Measurements from ENCODE around the gene NOCT.
A peak's percentile ranks its signal among the peaks of the same experiment; 100 is the strongest.

The NOCT gene, protein sequence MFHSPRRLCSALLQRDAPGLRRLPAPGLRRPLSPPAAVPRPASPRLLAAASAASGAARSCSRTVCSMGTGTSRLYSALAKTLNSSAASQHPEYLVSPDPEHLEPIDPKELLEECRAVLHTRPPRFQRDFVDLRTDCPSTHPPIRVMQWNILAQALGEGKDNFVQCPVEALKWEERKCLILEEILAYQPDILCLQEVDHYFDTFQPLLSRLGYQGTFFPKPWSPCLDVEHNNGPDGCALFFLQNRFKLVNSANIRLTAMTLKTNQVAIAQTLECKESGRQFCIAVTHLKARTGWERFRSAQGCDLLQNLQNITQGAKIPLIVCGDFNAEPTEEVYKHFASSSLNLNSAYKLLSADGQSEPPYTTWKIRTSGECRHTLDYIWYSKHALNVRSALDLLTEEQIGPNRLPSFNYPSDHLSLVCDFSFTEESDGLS

DNA sequence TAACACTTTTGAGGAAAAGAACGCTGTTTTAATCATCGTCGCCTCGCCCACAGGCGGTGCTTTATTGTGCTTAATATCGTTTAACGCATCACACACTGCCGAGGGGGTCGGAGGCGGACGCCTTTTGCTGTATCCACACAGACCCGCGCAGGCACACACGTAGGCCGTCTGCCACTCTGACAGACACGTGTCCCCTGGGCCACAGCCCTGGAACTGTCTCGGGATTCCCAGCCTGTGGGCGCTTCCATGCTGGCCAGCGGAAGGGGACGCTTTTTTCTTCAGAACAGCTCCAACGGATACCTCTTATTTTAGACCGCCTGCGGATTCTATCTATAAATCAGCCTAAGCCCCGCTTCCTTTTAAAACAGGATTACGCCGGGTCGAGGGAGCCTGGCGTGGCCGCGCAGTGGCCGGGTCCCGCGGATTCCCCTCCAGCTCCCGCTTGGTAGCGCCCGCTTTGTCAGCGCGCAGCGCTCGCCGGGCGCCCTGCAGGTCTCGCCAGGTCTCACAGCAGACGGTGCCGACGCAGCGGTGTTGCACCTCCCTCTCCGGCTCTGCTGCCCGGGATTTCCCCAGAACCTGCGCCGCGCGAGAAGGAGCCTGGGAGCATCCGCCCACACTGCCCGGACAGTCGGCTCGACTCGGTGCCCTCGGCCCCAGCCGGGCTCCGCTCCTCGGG is at the start of gene NOCT:
TSS of gene NOCT (plus strand) at position 513 of the 679 bp plus-strand sequence. CDS start 201 bp downstream, outside the sequence.
- Mint-ChIP-seq H3K4me3 (peak within 1 kb of the TSS; percentile 86), H3K27me3 (ENCODE audit: low read depth) (no peaks in the 10 kb centered on the region), H3K9me3 (no peaks in the 10 kb centered on the region), H3K4me1 (ENCODE audit: low read depth) (peaks cover 28% of the 10 kb centered on the region), H3K27ac (peak within 1 kb of the TSS; percentile 87), H3K36me3 (ENCODE audit: low read depth) (peaks cover 9% of the 10 kb centered on the region)

- Mint-ChIP-seq H3K9me3 (no peaks in the 10 kb centered on the region), H3K4me1 (ENCODE audit: low read depth) (no peaks in the 10 kb centered on the region), H3K36me3 (ENCODE audit: low read depth) (no peaks in the 10 kb centered on the region), H3K27me3 (ENCODE audit: low read depth) (no peaks in the 10 kb centered on the region), H3K27ac (no peak overlapping the region), H3K4me3 (no peak overlapping the region)
These were observed 48.3 kb upstream of the NOCT start for GRCh38 chr4:138967313-138967712.

- Mint-ChIP-seq H3K9me3 (no peaks in the 10 kb centered on the region), H3K27ac (no peak overlapping the region), H3K36me3 (ENCODE audit: low read depth) (no peaks in the 10 kb centered on the region), H3K4me3 (no peak overlapping the region), H3K4me1 (ENCODE audit: low read depth) (no peaks in the 10 kb centered on the region), H3K27me3 (ENCODE audit: low read depth) (no peaks in the 10 kb centered on the region)
These were observed 42.4 kb upstream of the NOCT start for GRCh38 chr4:138972956-138973801.

DNA sequence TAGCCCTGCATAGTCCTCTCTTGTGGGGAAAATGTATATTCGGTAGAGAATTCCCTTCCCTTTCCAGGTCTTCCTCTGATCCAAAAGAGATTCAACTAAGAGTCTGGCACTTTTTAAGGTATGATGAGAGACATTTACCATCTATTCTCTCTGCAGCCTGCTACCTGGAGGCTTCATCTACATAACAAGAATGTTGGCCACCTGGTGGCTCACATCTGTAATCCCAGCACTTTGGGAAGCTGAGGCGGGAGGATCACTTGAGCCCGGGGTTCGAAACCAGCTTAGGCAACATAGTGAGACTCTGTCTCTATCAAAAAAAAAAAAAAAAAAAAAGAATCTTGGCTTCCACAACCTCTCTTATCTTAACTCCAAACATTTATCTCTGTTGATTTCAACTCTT is 40.4 kb upstream of the NOCT start:
- H3K27ac Mint-ChIP-seq: no peak overlapping the region
- H3K9me3 Mint-ChIP-seq: no peaks in the 10 kb centered on the region
- H3K36me3 Mint-ChIP-seq (ENCODE audit: low read depth): no peaks in the 10 kb centered on the region
- H3K4me3 Mint-ChIP-seq: no peak overlapping the region
- no peaks in the 10 kb centered on the region for H3K4me1 Mint-ChIP-seq (ENCODE audit: low read depth)
- no peaks in the 10 kb centered on the region for H3K27me3 Mint-ChIP-seq (ENCODE audit: low read depth)

GRCh38 chr4:138976526-138976925 is 39.1 kb upstream of the NOCT start:
- Mint-ChIP-seq H3K36me3 (ENCODE audit: low read depth) (no peaks in the 10 kb centered on the region), H3K27me3 (ENCODE audit: low read depth) (no peaks in the 10 kb centered on the region), H3K27ac (no peak overlapping the region), H3K9me3 (no peaks in the 10 kb centered on the region), H3K4me1 (ENCODE audit: low read depth) (no peaks in the 10 kb centered on the region), H3K4me3 (no peak overlapping the region)

- Mint-ChIP-seq H3K36me3 (ENCODE audit: low read depth) (no peaks in the 10 kb centered on the region), H3K9me3 (no peaks in the 10 kb centered on the region), H3K4me1 (ENCODE audit: low read depth) (no peaks in the 10 kb centered on the region), H3K4me3 (no peak overlapping the region), H3K27ac (no peak overlapping the region), H3K27me3 (ENCODE audit: low read depth) (no peaks in the 10 kb centered on the region)
These were observed 38.1 kb upstream of the NOCT start for GRCh38 chr4:138977524-138977923.

GRCh38 chr4:138978028-138978585 is 37.5 kb upstream of the NOCT start:
- Mint-ChIP-seq H3K27me3 (ENCODE audit: low read depth) (no peaks in the 10 kb centered on the region), H3K4me1 (ENCODE audit: low read depth) (no peaks in the 10 kb centered on the region), H3K27ac (no peak overlapping the region), H3K36me3 (ENCODE audit: low read depth) (no peaks in the 10 kb centered on the region), H3K4me3 (no peak overlapping the region), H3K9me3 (no peaks in the 10 kb centered on the region)

- H3K4me3 Mint-ChIP-seq: no peak overlapping the region
- no peak overlapping the region for H3K27ac Mint-ChIP-seq
- no peaks in the 10 kb centered on the region for H3K4me1 Mint-ChIP-seq (ENCODE audit: low read depth)
- no peaks in the 10 kb centered on the region for H3K36me3 Mint-ChIP-seq (ENCODE audit: low read depth)
- no peaks in the 10 kb centered on the region for H3K27me3 Mint-ChIP-seq (ENCODE audit: low read depth)
- no peaks in the 10 kb centered on the region for H3K9me3 Mint-ChIP-seq
These were observed 37.0 kb upstream of the NOCT start for GRCh38 chr4:138978600-138978999.

DNA sequence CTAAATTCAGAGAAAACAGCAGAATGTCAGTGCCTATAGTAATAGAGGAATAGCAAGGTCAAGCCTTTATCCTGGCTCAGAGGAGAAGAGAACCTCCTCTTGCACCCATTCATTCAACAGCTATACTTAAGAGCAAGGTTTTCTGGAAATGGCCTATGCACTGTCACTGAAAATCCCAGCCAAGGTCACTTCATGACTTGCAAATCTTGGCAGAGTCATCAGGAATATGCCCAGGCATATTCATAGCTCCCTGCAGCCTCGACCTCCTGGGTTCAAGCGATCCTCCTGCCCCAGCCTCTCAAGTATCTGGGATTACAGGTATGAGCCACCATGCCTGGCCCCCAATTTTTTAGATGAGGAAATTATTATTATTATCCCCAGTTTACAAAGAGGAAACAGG is 35.8 kb upstream of the NOCT start:
- Mint-ChIP-seq H3K27ac (no peak overlapping the region), H3K36me3 (ENCODE audit: low read depth) (no peaks in the 10 kb centered on the region), H3K27me3 (ENCODE audit: low read depth) (no peaks in the 10 kb centered on the region), H3K9me3 (no peaks in the 10 kb centered on the region), H3K4me3 (no peak overlapping the region), H3K4me1 (ENCODE audit: low read depth) (no peaks in the 10 kb centered on the region)

- no peaks in the 10 kb centered on the region for H3K4me1 Mint-ChIP-seq (ENCODE audit: low read depth)
- H3K27me3 Mint-ChIP-seq (ENCODE audit: low read depth): no peaks in the 10 kb centered on the region
- H3K4me3 Mint-ChIP-seq: no peak overlapping the region
- H3K9me3 Mint-ChIP-seq: no peaks in the 10 kb centered on the region
- H3K36me3 Mint-ChIP-seq (ENCODE audit: low read depth): no peaks in the 10 kb centered on the region
- no peak overlapping the region for H3K27ac Mint-ChIP-seq
These were observed 33.6 kb upstream of the NOCT start for GRCh38 chr4:138981930-138982390.

GRCh38 chr4:138982754-138983153 is 32.8 kb upstream of the NOCT start:
- H3K27me3 Mint-ChIP-seq (ENCODE audit: low read depth): no peaks in the 10 kb centered on the region
- no peaks in the 10 kb centered on the region for H3K9me3 Mint-ChIP-seq
- no peak overlapping the region for H3K27ac Mint-ChIP-seq
- H3K4me1 Mint-ChIP-seq (ENCODE audit: low read depth): no peaks in the 10 kb centered on the region
- no peak overlapping the region for H3K4me3 Mint-ChIP-seq
- H3K36me3 Mint-ChIP-seq (ENCODE audit: low read depth): no peaks in the 10 kb centered on the region

DNA sequence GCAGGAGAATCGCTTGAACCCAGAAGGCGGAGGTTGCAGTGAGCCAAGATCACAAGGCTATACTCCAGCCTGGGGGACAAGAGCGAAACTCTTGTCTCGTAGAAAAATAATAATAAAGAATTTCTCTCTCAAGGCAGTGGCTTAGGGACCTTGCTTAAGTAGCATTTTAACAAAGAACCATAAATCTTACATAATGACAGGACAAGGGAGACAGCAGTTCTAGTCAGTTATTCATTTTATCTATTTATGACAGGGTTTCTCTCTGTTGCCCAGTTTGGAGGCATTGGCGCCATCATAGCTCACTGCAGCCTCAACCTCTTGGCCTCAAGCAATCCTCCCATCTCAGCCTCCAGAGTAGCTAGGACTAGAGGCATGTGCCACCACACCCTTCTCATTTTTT is 31.9 kb upstream of the NOCT start:
- no peaks in the 10 kb centered on the region for H3K4me1 Mint-ChIP-seq (ENCODE audit: low read depth)
- no peak overlapping the region for H3K27ac Mint-ChIP-seq
- no peaks in the 10 kb centered on the region for H3K27me3 Mint-ChIP-seq (ENCODE audit: low read depth)

DNA sequence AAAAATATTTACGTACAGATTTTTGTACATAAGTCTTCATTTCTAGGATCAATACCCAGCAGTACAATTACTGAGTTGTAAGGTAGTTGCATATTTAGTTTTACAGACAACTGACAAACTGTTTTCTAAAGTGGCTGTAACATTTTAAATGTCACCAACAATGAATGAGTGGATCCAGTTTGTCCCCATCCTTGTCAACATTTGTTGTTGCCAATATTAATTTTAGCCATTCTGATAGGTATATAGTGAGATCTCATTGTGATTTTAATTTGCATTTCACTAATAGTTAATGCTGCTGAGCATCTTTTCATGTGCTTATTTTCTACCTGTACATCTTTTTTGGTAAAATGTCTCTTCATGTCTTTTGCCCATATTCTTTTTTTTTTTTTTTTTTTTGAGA is 30.9 kb upstream of the NOCT start:
- no peaks in the 10 kb centered on the region for H3K36me3 Mint-ChIP-seq (ENCODE audit: low read depth)
- no peak overlapping the region for H3K4me3 Mint-ChIP-seq
- no peaks in the 10 kb centered on the region for H3K27me3 Mint-ChIP-seq (ENCODE audit: low read depth)
- no peaks in the 10 kb centered on the region for H3K4me1 Mint-ChIP-seq (ENCODE audit: low read depth)
- H3K27ac Mint-ChIP-seq: no peak overlapping the region
- no peaks in the 10 kb centered on the region for H3K9me3 Mint-ChIP-seq

More for the DNA sequence above, 31.9 kb upstream of the NOCT start:
- Mint-ChIP-seq H3K9me3 (no peaks in the 10 kb centered on the region), H3K36me3 (ENCODE audit: low read depth) (no peaks in the 10 kb centered on the region), H3K4me3 (no peak overlapping the region)

- H3K9me3 Mint-ChIP-seq: no peaks in the 10 kb centered on the region
- H3K4me3 Mint-ChIP-seq: no peak overlapping the region
- no peaks in the 10 kb centered on the region for H3K4me1 Mint-ChIP-seq (ENCODE audit: low read depth)
- peaks cover 7% of the 10 kb centered on the region for H3K27me3 Mint-ChIP-seq (ENCODE audit: low read depth)
- H3K36me3 Mint-ChIP-seq (ENCODE audit: low read depth): no peaks in the 10 kb centered on the region
- no peak overlapping the region for H3K27ac Mint-ChIP-seq
These were observed 22.9 kb upstream of the NOCT start for GRCh38 chr4:138992676-138993075.
